Upper lobe of left lung (tissue), 6 donors: ENCODE data around the gene NAGS. TPM values are rescaled to one million over a fixed set of nuclear protein-coding genes. Genes with fewer than 3 reads are reported as not detected.

Source experiments
- ATAC-seq, 2 donors: fragments of 200-7000 bp; cut with Tn5 transposase; one replicate each; pipeline ENCODE4 v1.9.1; 2022; ENCODE audit warnings: mild to moderate bottlenecking in 2 of 2, moderate library complexity in 2 of 2; ENCODE audit not compliant: low FRiP score in 2 of 2
- DNase-seq, 2 donors: peaks; one replicate each; pipeline ENCODE4 v3.0.0-alpha.2; 2019 to 2020
- H3K27ac ChIP-seq, 4 donors: fragments of 200-600 bp; sonication (generic); one replicate each; pipeline ENCODE4 v1.5.1; 2016 to 2019
- H3K27me3 ChIP-seq, 4 donors: fragments of 200-600 bp; sonication (generic); one replicate each; pipeline ENCODE4 v1.5.1; 2017 to 2019
- H3K36me3 ChIP-seq, 4 donors: fragments of 200-600 bp; sonication (generic); one replicate each; pipeline ENCODE4 v1.5.1; 2016 to 2019
- H3K4me1 ChIP-seq, 4 donors: fragments of 200-600 bp; sonication (generic); one replicate each; pipeline ENCODE4 v1.5.1; 2018 to 2019
- H3K4me3 ChIP-seq, 4 donors: fragments of 200-600 bp; sonication (generic); one replicate each; pipeline ENCODE4 v1.5.1; 2017 to 2019; ENCODE audit warnings: mild to moderate bottlenecking in 2 of 4, moderate library complexity in 1 of 4
- H3K9me3 ChIP-seq, 4 donors: fragments of 200-600 bp; sonication (generic); one replicate each; pipeline ENCODE4 v1.5.1; 2018 to 2019
- EP300 ChIP-seq, 4 donors: sonication (generic); formaldehyde crosslinking; IDR thresholded peaks; one replicate each; pipeline ENCODE4 v1.5.1; 2017; ENCODE audit warnings: antibody characterized with exemption in 4 of 4, control low read depth in 2 of 4
- POLR2A ChIP-seq, 4 donors: fragments of 450-650 bp; IDR thresholded peaks; one replicate each; pipeline ENCODE4 v1.5.1; 2016 to 2017; ENCODE audit warnings: antibody characterized with exemption in 4 of 4, mild to moderate bottlenecking in 2 of 4
- POLR2AphosphoS5 ChIP-seq, 2 donors: sonication (generic); formaldehyde crosslinking; IDR thresholded peaks; one replicate each; pipeline ENCODE4 v1.5.1; 2017; ENCODE audit warnings: antibody characterized with exemption in 2 of 2
- WGBS, 2 donors: methylation state at CpG; one replicate each; pipeline ENCODE4 v1.1.5; 2017 to 2018; 5-methylcytosine and 5-hydroxymethylcytosine counted together
- total RNA-seq, 6 donors: library from RNA; depleted of rRNA in 4 of 6; stranded (reverse); fragments of >200 nt in 4 of 6; gene quantifications; one replicate each; pipeline versions ENCODE4 v1.1.0 to v1.2.1, GENCODE V29; 2016 to 2021
- TF ChIP-seq, protein P1 (sequence below), 6 experiments: fragments of 450-650 bp in 4 of 6; fragments of 200-600 bp in 2 of 6; sonication (generic) in 2 of 6; IDR thresholded peaks; one replicate each; pipeline ENCODE4 v1.5.1; 2016 to 2019; ENCODE audit warnings: antibody characterized with exemption in 6 of 6
- donor health status: DM: no; HTN: no; CAD: no; lungs with moderate emphysema.
- donor health status: DM: no; HTN: yes; CAD: no; lungs with severe emphysema.

The NAGS gene
- total RNA-seq, 6 donors from 2014 or later: 4.3 to 12.4 (median 7.0) TPM

- no peaks in the 10 kb centered on the region for H3K36me3 ChIP-seq
- no peak overlapping the region for H3K27ac ChIP-seq
- H3K9me3 ChIP-seq: no peaks in the 10 kb centered on the region
- peaks cover 8 to 11% (median 10%) of the 10 kb centered on the region in 4 donors for H3K4me1 ChIP-seq
- 83 to 85% methylated on average over 4 of the region's 4 CpGs for WGBS, 2 donors
- DNase-seq (no peak), ATAC-seq (no peak)
- peaks cover 1 to 4% (median 2%) of the 10 kb centered on the region in 4 donors for H3K27me3 ChIP-seq
- TF ChIP-seq POLR2A (IDR thresholded peaks at IDR 0.05) (no peak), POLR2AphosphoS5 (IDR thresholded peaks at IDR 0.05) (no peak), EP300 (IDR thresholded peaks at IDR 0.05) (no peak)
- TF ChIP-seq, protein P1, sequence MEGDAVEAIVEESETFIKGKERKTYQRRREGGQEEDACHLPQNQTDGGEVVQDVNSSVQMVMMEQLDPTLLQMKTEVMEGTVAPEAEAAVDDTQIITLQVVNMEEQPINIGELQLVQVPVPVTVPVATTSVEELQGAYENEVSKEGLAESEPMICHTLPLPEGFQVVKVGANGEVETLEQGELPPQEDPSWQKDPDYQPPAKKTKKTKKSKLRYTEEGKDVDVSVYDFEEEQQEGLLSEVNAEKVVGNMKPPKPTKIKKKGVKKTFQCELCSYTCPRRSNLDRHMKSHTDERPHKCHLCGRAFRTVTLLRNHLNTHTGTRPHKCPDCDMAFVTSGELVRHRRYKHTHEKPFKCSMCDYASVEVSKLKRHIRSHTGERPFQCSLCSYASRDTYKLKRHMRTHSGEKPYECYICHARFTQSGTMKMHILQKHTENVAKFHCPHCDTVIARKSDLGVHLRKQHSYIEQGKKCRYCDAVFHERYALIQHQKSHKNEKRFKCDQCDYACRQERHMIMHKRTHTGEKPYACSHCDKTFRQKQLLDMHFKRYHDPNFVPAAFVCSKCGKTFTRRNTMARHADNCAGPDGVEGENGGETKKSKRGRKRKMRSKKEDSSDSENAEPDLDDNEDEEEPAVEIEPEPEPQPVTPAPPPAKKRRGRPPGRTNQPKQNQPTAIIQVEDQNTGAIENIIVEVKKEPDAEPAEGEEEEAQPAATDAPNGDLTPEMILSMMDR (IDR thresholded peaks at IDR 0.05): no peak
- no peak overlapping the region for H3K4me3 ChIP-seq
Measured at GRCh38 chr17:43999024-43999423, 5.4 kb upstream of the NAGS start.

DNA sequence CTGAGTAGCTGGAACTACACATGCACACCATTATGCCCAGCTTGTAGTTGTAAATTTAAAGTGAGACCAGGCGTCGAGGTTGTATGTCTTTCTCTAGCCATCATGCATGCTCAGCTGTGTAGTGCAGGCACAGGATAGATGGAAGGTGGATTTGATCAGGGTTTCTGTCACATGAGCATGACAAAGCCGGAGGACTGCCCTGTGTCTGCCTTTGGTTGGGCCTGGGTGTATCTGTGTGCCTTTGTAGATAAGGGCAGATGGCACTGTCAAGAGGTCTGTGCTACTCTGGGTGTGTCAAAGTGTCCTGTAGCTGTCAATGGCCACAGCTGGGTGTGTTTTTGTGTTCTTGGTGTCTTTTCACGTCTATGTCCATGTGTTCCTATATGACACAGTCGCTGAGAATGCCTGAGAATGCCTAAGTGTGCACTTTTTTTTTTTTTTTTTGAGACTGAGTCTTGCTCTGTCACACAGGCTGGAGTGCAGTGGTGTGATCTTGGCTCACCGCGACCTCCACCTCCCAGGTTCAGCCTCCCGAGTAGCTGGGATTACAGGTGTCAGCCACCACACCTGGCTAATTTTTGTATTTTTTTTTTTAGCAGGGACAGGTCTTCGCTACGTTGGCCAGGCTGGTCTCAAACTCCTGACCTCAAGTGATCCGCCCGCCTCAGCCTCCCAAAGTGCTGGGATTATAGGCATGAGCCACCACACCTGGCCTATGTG, 4.1 kb upstream of the NAGS start:
- Histone ChIP-seq H3K27me3 (peaks cover 0 to 14% (median 9%) of the 10 kb centered on the region in 4 donors), H3K9me3 (no peaks in the 10 kb centered on the region), H3K4me1 (peaks cover 5 to 12% (median 10%) of the 10 kb centered on the region in 4 donors), H3K36me3 (no peaks in the 10 kb centered on the region), H3K4me3 (no peak overlapping the region), H3K27ac (no peak overlapping the region)
- TF ChIP-seq POLR2AphosphoS5 (IDR thresholded peaks at IDR 0.05) (no peak), EP300 (IDR thresholded peaks at IDR 0.05) (no peak), POLR2A (IDR thresholded peaks at IDR 0.05) (no peak)
- TF ChIP-seq, protein P1 (IDR thresholded peaks at IDR 0.05): no peak
- WGBS, 2 donors: 85% methylated on average over 12 of the region's 12 CpGs
- ATAC-seq (no peak), DNase-seq (no peak)

- ATAC-seq (no peak), DNase-seq (no peak)
- no peaks in the 10 kb centered on the region for H3K36me3 ChIP-seq
- no peak overlapping the region for H3K27ac ChIP-seq
- H3K4me3 ChIP-seq: no peak overlapping the region
- H3K27me3 ChIP-seq: peaks cover 0 to 18% (median 14%) of the 10 kb centered on the region in 4 donors
- H3K4me1 ChIP-seq: peaks cover 11 to 19% (median 17%) of the 10 kb centered on the region in 4 donors
- no peaks in the 10 kb centered on the region for H3K9me3 ChIP-seq
- TF ChIP-seq POLR2AphosphoS5 (IDR thresholded peaks at IDR 0.05) (no peak), EP300 (IDR thresholded peaks at IDR 0.05) (no peak), POLR2A (IDR thresholded peaks at IDR 0.05) (no peak)
- TF ChIP-seq, protein P1 (IDR thresholded peaks at IDR 0.05): no peak
- WGBS, 2 donors: 78 to 86% methylated on average over 2 to 6 of the region's 6 CpGs
Measured at GRCh38 chr17:44000871-44001460, 3.5 kb upstream of the NAGS start.

DNA sequence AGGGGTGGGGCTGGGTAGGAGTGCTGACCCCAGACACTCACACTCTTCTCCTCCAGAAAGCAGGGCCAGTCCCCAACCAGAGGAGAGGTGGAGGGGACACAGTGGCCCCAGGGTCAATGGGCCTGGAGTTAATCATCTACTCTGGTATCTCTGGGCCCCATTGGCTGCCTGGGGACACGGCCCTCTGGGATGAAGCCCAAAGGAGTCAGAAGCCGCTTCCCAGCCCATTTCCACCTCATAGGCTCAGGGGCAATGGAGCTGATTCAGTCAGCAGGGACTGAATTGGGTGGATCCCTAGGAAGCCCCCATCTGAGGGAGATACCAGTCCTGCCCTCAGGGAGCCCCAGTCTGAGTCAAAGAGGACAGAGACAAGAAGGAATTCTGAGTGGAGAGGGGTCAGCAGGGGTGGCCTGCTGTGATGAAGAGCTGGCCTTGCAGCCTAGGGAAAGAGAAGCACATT, 2.9 kb upstream of the NAGS start:
- peaks cover 17 to 24% (median 20%) of the 10 kb centered on the region in 4 donors for H3K4me1 ChIP-seq

More for the DNA sequence above, 2.9 kb upstream of the NAGS start:
- TF ChIP-seq, protein P1 (IDR thresholded peaks at IDR 0.05): no peak
- no peak for TF ChIP-seq EP300 (IDR thresholded peaks at IDR 0.05)
- no peak for TF ChIP-seq POLR2A (IDR thresholded peaks at IDR 0.05)
- no peak for TF ChIP-seq POLR2AphosphoS5 (IDR thresholded peaks at IDR 0.05)
- Histone ChIP-seq H3K27ac (no peak overlapping the region), H3K4me3 (no peak overlapping the region), H3K9me3 (no peaks in the 10 kb centered on the region), H3K27me3 (peaks cover 0 to 20% (median 14%) of the 10 kb centered on the region in 4 donors), H3K36me3 (no peaks in the 10 kb centered on the region)
- no peak for DNase-seq
- no peak for ATAC-seq
- WGBS, 2 donors: 77 to 90% methylated on average over 2 of the region's 2 CpGs
